Measurements from ENCODE around the gene MTRF1L.

Gene MTRF1L

GRCh38 chr6:153034139-153034538 lies 31.6 kb upstream of the MTRF1L start:
- Histone ChIP-seq H3K36me3 (ENCODE audit: insufficient read depth) (no peaks in the 10 kb centered on the region), H2AFZ (ENCODE audit: low read depth) (no peak overlapping the region), H3K4me2 (no peak overlapping the region), H3K27me3 (ENCODE audit: insufficient read depth, low read depth) (no peaks in the 10 kb centered on the region), H3K27ac (no peak overlapping the region), H3K9ac (no peak overlapping the region), H3K4me1 (ENCODE audit: low read depth, poor library complexity, severe bottlenecking) (no peaks in the 10 kb centered on the region), H3K79me2 (ENCODE audit: insufficient read depth, low read depth) (no peaks in the 10 kb centered on the region), H4K20me1 (ENCODE audit: insufficient read depth) (no peaks in the 10 kb centered on the region), H3K4me3 (IDR thresholded peaks at IDR 0.05; ENCODE audit: insufficient read depth, low read depth, low read length) (no peak overlapping the region)
- no peak for TF ChIP-seq CTCF (conservative IDR thresholded peaks at IDR 0.05; ENCODE audit: low read depth, low read length)

- Histone ChIP-seq H3K27ac (no peak overlapping the region), H3K9ac (no peak overlapping the region), H3K79me2 (ENCODE audit: insufficient read depth, low read depth) (no peaks in the 10 kb centered on the region), H3K4me3 (IDR thresholded peaks at IDR 0.05; ENCODE audit: insufficient read depth, low read depth, low read length) (no peak overlapping the region), H3K36me3 (ENCODE audit: insufficient read depth) (no peaks in the 10 kb centered on the region), H4K20me1 (ENCODE audit: insufficient read depth) (no peaks in the 10 kb centered on the region), H3K27me3 (ENCODE audit: insufficient read depth, low read depth) (no peaks in the 10 kb centered on the region), H3K4me2 (no peak overlapping the region), H2AFZ (ENCODE audit: low read depth) (no peak overlapping the region), H3K4me1 (ENCODE audit: low read depth, poor library complexity, severe bottlenecking) (no peaks in the 10 kb centered on the region)
- TF ChIP-seq CTCF (conservative IDR thresholded peaks at IDR 0.05; ENCODE audit: low read depth, low read length) = peak; percentile 64
These were observed 29.9 kb upstream of the MTRF1L start for GRCh38 chr6:153032255-153032882.

GRCh38 chr6:153031335-153031955 lies 28.9 kb upstream of the MTRF1L start:
- TF ChIP-seq CTCF (conservative IDR thresholded peaks at IDR 0.05; ENCODE audit: low read depth, low read length) = no peak
- H3K9ac ChIP-seq = no peak overlapping the region
- no peaks in the 10 kb centered on the region for H3K36me3 ChIP-seq (ENCODE audit: insufficient read depth)
- H2AFZ ChIP-seq (ENCODE audit: low read depth) = no peak overlapping the region
- no peaks in the 10 kb centered on the region for H3K79me2 ChIP-seq (ENCODE audit: insufficient read depth, low read depth)
- H3K4me2 ChIP-seq = no peak overlapping the region
- no peak overlapping the region for H3K4me3 ChIP-seq (IDR thresholded peaks at IDR 0.05; ENCODE audit: insufficient read depth, low read depth, low read length)
- H3K27ac ChIP-seq = no peak overlapping the region
- H3K4me1 ChIP-seq (ENCODE audit: low read depth, poor library complexity, severe bottlenecking) = no peaks in the 10 kb centered on the region
- no peaks in the 10 kb centered on the region for H3K27me3 ChIP-seq (ENCODE audit: insufficient read depth, low read depth)
- H4K20me1 ChIP-seq (ENCODE audit: insufficient read depth) = no peaks in the 10 kb centered on the region

- H3K9ac ChIP-seq = no peak overlapping the region
- no peak overlapping the region for H3K27ac ChIP-seq
- no peaks in the 10 kb centered on the region for H3K79me2 ChIP-seq (ENCODE audit: insufficient read depth, low read depth)
- no peak for TF ChIP-seq CTCF (conservative IDR thresholded peaks at IDR 0.05; ENCODE audit: low read depth, low read length)
- peaks cover 5% of the 10 kb centered on the region for H3K4me1 ChIP-seq (ENCODE audit: low read depth, poor library complexity, severe bottlenecking)
- no peaks in the 10 kb centered on the region for H3K27me3 ChIP-seq (ENCODE audit: insufficient read depth, low read depth)
- no peak overlapping the region for H3K4me2 ChIP-seq
- H3K4me3 ChIP-seq (IDR thresholded peaks at IDR 0.05; ENCODE audit: insufficient read depth, low read depth, low read length) = no peak overlapping the region
- no peaks in the 10 kb centered on the region for H3K36me3 ChIP-seq (ENCODE audit: insufficient read depth)
- no peak overlapping the region for H2AFZ ChIP-seq (ENCODE audit: low read depth)
- no peaks in the 10 kb centered on the region for H4K20me1 ChIP-seq (ENCODE audit: insufficient read depth)
These were observed 26.5 kb upstream of the MTRF1L start for GRCh38 chr6:153028963-153029362.

All from KMS-11 (cell line).